MM.1S (cell line): ENCODE data around the gene ELMO1.

ENCODE experiments used
- DNase-seq: peaks from one replicate; pipeline ENCODE4 v3.0.0-alpha.2; 2015
- H2AFZ ChIP-seq: fragments of 300-600 bp; sonication (generic); 2 replicates; pipeline ENCODE4 v1.6.0; 2016; ENCODE audit warnings: antibody characterized with exemption, low read length
- H3F3A ChIP-seq: fragments of 300-600 bp; sonication (generic); 2 replicates; pipeline ENCODE4 v1.6.1; 2016; ENCODE audit warnings: mild to moderate bottlenecking, antibody characterized with exemption, low read length, moderate library complexity, mixed read lengths; ENCODE audit not compliant: insufficient read depth
- H3K27ac ChIP-seq: fragments of 300-600 bp; sonication (generic); 2 replicates; pipeline ENCODE4 v1.5.1; 2016; ENCODE audit warnings: mild to moderate bottlenecking, low read length
- H3K27me3 ChIP-seq: fragments of 300-600 bp; sonication (generic); replicated peaks from 2 replicates; pipeline ENCODE4 v1.6.0; 2016; ENCODE audit warnings: low read length; ENCODE audit not compliant: insufficient read depth
- H3K36me3 ChIP-seq: fragments of 300-600 bp; sonication (generic); replicated peaks from 2 replicates; pipeline ENCODE4 v1.6.1; 2016; ENCODE audit warnings: mild to moderate bottlenecking, low read length, mixed read lengths; ENCODE audit not compliant: insufficient read depth
- H3K4me1 ChIP-seq: fragments of 300-600 bp; sonication (generic); 2 replicates; pipeline ENCODE4 v1.6.1; 2016; ENCODE audit warnings: low read length, mixed read lengths
- H3K4me2 ChIP-seq: fragments of 300-600 bp; sonication (generic); 2 replicates; pipeline ENCODE4 v1.6.0; 2016; ENCODE audit warnings: low read depth, low read length
- H3K4me3 ChIP-seq: fragments of 300-600 bp; sonication (generic); 2 replicates; pipeline ENCODE4 v1.5.1; 2016; ENCODE audit warnings: low read length, mixed read lengths
- H3K79me2 ChIP-seq: fragments of 300-600 bp; sonication (generic); 2 replicates; pipeline ENCODE4 v1.6.1; 2016; ENCODE audit warnings: mixed run types, low read length, mixed read lengths
- H3K9ac ChIP-seq: fragments of 300-600 bp; sonication (generic); 2 replicates; pipeline ENCODE4 v1.6.1; 2016; ENCODE audit warnings: low read length, mixed read lengths
- H3K9me2 ChIP-seq: fragments of 300-600 bp; sonication (generic); replicated peaks from 2 replicates; pipeline ENCODE4 v1.6.1; 2016; ENCODE audit warnings: mild to moderate bottlenecking, low read length, mixed read lengths; ENCODE audit not compliant: insufficient read depth
- H3K9me3 ChIP-seq: fragments of 300-600 bp; sonication (generic); replicated peaks from 2 replicates; pipeline ENCODE4 v1.6.1; 2016; ENCODE audit warnings: mild to moderate bottlenecking, low read length, mixed read lengths; ENCODE audit not compliant: insufficient read depth
- H4K20me1 ChIP-seq: fragments of 300-600 bp; sonication (generic); 2 replicates; pipeline ENCODE4 v1.6.1; 2016; ENCODE audit warnings: mild to moderate bottlenecking, low read length, moderate library complexity, mixed read lengths; ENCODE audit not compliant: insufficient read depth
- CTCF ChIP-seq: fragments of 300-600 bp; sonication (generic); IDR thresholded peaks from 2 replicates; pipeline ENCODE4 v1.5.1; 2016; ENCODE audit warnings: antibody characterized with exemption, low read length, mixed read lengths
- EZH2 ChIP-seq: fragments of 300-600 bp; sonication (generic); optimal IDR thresholded peaks from 2 replicates; pipeline ENCODE3; 2017; ENCODE audit warnings: low read depth, mild to moderate bottlenecking, antibody characterized with exemption, low read length, mixed read lengths
- EZH2phosphoT487 ChIP-seq: fragments of 300-600 bp; sonication (generic); IDR thresholded peaks from 2 replicates; pipeline ENCODE4 v1.6.1; 2018; ENCODE audit warnings: antibody characterized with exemption, low read length

The ELMO1 gene

GRCh38 chr7:37420946-37421695 lies 27.5 kb downstream of the ELMO1 start:
- Histone ChIP-seq H3K27me3 (no peaks in the 10 kb centered on the region), H3F3A (no peaks in the 10 kb centered on the region), H3K27ac (no peak overlapping the region), H4K20me1 (no peaks in the 10 kb centered on the region), H3K9ac (no peak overlapping the region), H3K4me3 (no peak overlapping the region), H3K79me2 (no peaks in the 10 kb centered on the region), H3K4me1 (no peaks in the 10 kb centered on the region), H3K9me3 (no peaks in the 10 kb centered on the region), H2AFZ (no peak overlapping the region), H3K9me2 (no peaks in the 10 kb centered on the region), H3K4me2 (no peak overlapping the region), H3K36me3 (no peaks in the 10 kb centered on the region)
- DNase-seq, result no peak
- TF ChIP-seq EZH2phosphoT487 (no peak), EZH2 (no peak), CTCF (no peak)

DNA sequence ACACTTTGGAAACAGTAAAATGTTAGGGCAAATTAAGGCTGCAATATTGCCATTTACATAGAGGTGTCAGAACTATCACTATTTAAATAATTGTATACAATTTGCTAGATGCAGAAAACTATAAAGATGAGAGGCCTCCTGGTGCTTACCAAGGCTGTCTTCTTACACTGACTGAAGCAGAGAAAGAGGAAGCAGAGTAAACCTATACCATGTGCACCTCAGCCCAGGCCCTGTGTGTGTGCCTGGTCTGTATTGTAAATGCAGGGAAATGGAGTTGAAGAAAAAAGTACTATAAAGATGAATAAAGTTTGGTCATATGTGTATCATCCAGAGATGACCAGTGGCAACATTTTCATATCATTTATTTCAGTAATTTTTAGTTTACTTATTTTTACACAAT lies 29.2 kb downstream of the ELMO1 start:
- Histone ChIP-seq H3K27me3 (no peaks in the 10 kb centered on the region), H3K4me2 (no peak overlapping the region), H3K4me3 (no peak overlapping the region), H3K9me2 (no peaks in the 10 kb centered on the region), H3K9ac (no peak overlapping the region), H3K4me1 (no peaks in the 10 kb centered on the region), H3K36me3 (no peaks in the 10 kb centered on the region), H3F3A (no peaks in the 10 kb centered on the region), H3K9me3 (no peaks in the 10 kb centered on the region), H3K27ac (no peak overlapping the region), H2AFZ (no peak overlapping the region), H3K79me2 (no peaks in the 10 kb centered on the region), H4K20me1 (no peaks in the 10 kb centered on the region)
- DNase-seq, result no peak
- no peak for TF ChIP-seq EZH2
- TF ChIP-seq CTCF, result no peak
- no peak for TF ChIP-seq EZH2phosphoT487

DNA sequence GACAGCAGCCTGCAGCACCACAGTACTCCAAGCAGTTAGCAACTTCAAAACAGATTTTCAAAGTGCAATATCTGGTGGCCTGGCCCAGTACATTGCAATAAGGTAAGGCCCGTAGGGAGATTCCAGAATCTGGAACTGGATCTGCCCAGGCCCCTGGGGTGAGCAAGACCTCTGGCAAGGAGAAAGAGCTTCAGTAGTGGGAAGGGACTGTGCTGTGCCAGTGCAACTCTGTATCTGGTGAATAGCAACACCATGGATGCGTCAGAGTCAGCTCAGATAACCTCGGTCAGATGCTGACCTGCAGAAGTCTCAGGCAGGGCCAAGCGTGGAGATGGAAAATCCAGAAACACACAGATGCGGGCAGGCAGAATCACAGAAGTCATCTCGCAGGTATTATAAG lies 30.3 kb downstream of the ELMO1 start:
- H3K27me3 ChIP-seq, result no peaks in the 10 kb centered on the region
- H3K4me1 ChIP-seq, result no peaks in the 10 kb centered on the region
- H3K9me3 ChIP-seq, result no peaks in the 10 kb centered on the region
- no peak overlapping the region for H3K4me2 ChIP-seq
- no peaks in the 10 kb centered on the region for H3K9me2 ChIP-seq
- no peak overlapping the region for H2AFZ ChIP-seq
- no peaks in the 10 kb centered on the region for H3K79me2 ChIP-seq
- H3K4me3 ChIP-seq, result no peak overlapping the region
- no peaks in the 10 kb centered on the region for H3K36me3 ChIP-seq
- H3F3A ChIP-seq, result no peaks in the 10 kb centered on the region
- no peak overlapping the region for H3K9ac ChIP-seq
- DNase-seq, result no peak
- H3K27ac ChIP-seq, result no peak overlapping the region
- H4K20me1 ChIP-seq, result no peaks in the 10 kb centered on the region
- TF ChIP-seq EZH2 (no peak), EZH2phosphoT487 (no peak), CTCF (no peak)
